IPS-11a (cell line): ENCODE results near the gene CFAP99.
A peak's percentile ranks its signal among the peaks of the same experiment; 100 is the strongest.
"Not testable (repeated sequence)": the region's sequence is repeated elsewhere in the genome, so short reads cannot be mapped to it uniquely, and the experiment has no call there.

Source experiments
- H3K4me3 ChIP-seq: one replicate; pipeline ENCODE4 v1.5.1; 2013; ENCODE audit warnings: low read depth, low read length, control low read depth

CFAP99 gene

GRCh38 chr4:2418650-2419571 is at the start of gene CFAP99:
CFAP99 (plus strand) TSS chr4:2418955.
- peak within 1 kb of the TSS; percentile 48 for H3K4me3 ChIP-seq

DNA sequence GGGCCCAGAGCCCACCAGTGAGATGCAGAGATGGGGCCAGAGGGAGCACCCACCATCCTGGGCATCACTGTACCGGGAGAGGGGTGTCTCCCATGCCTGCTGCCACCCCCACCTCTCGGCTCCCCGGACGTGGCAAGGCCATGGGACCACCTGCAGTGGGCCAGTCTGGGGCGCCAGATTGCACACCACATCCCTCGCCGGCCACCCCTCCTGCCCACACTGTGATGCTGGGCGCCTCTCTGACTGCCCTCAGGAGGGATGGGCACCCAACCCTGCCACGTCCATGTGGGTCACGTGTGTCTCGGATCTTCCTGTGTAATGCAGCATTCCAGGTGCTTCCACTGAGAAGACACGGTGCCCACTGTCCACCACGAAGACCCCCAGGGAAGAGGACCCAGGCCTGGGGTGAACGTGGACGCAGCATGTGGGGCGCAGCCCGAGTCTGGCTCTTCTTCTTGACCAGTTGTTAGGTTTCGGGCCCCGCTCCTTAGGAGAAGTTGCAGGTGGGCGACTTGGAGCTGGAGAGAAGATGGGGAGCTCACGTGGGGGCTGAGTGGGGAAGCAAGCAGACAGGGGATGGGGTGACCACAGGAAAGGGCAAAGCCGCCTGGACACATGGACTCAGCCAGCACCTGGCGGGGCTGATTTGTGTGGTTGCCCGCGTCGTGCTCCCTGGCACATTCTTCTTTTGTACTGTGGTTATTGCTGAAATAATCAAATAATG is 48.0 kb upstream of the CFAP99 start:
- no peak overlapping the region for H3K4me3 ChIP-seq

GRCh38 chr4:2371765-2372487 is 46.8 kb upstream of the CFAP99 start:
- no peak overlapping the region for H3K4me3 ChIP-seq

- H3K4me3 ChIP-seq = no peak overlapping the region
These were observed 46.2 kb upstream of the CFAP99 start for GRCh38 chr4:2372488-2373030.

DNA sequence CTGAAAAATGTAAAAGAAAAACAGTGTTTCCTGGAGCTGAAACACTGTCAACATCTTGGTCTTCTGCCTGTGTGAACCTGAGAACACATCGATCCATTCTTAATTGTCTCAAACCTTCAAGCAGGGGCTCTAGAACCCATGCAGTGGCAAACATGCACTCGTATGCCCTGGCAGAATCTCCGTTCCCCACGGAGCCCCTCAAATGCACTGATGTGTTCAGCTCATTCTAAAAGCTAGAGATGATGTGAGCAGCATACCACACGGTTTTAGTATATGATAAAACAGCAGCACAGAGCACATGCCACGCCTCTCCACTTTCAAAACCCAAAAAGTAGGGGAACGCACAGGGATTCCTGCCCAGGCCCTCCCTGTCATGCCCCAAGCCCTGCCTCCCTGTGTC is 45.2 kb upstream of the CFAP99 start:
- no peak overlapping the region for H3K4me3 ChIP-seq

DNA sequence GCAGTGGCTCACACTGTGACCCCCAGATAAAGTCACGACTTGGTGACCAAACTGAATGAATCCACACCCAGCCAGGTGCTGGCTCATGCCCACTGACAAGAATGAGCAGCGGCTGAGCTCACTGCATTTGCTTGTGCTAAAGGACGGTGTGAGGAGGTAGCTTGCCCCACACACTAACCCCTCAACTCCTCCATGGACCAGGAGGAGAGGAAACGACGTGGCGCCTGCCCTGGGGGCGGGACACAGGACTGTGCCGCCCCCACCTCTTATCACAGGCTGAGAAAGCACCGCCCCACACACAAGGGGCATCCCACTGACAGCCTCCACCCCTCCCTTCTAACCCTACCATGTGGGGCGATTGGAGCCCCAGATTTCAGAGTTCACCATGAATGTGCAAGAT is 43.3 kb upstream of the CFAP99 start:
- no peak overlapping the region for H3K4me3 ChIP-seq

- H3K4me3 ChIP-seq = no peak overlapping the region
These were observed 41.5 kb upstream of the CFAP99 start for GRCh38 chr4:2377241-2377640.

GRCh38 chr4:2378401-2378800 is 40.4 kb upstream of the CFAP99 start:
- H3K4me3 ChIP-seq = no peak overlapping the region

- no peak overlapping the region for H3K4me3 ChIP-seq
These were observed 39.9 kb upstream of the CFAP99 start for GRCh38 chr4:2378898-2379297.

GRCh38 chr4:2380589-2380988 is 38.2 kb upstream of the CFAP99 start:
- not testable (repeated sequence) for H3K4me3 ChIP-seq

- H3K4me3 ChIP-seq = not testable (repeated sequence)
These were observed 36.0 kb upstream of the CFAP99 start for GRCh38 chr4:2382769-2383202.

- not testable (repeated sequence) for H3K4me3 ChIP-seq
These were observed 35.5 kb upstream of the CFAP99 start for GRCh38 chr4:2383220-2383631.

GRCh38 chr4:2383760-2384159 is 35.0 kb upstream of the CFAP99 start:
- H3K4me3 ChIP-seq = no peak overlapping the region

DNA sequence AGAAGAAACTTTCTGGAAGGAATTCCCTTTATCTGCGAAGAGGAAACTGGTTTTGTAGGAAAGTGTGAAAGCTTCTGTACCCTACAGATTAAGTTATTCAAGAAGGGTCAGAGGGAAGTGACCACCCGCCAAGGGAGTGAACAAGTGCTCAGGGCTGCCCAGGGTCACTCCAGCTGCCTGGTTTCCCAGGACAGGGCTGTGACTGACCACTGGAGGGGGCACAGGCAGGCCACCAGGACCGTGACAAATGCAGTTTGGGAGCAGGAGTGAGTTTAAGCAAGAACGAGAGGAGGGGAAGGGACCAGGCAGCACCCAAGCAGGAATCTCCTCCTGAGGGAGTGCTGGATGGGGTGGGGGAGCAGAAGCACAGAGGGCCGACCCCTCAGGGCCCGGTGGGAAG is 34.5 kb upstream of the CFAP99 start:
- H3K4me3 ChIP-seq = no peak overlapping the region

DNA sequence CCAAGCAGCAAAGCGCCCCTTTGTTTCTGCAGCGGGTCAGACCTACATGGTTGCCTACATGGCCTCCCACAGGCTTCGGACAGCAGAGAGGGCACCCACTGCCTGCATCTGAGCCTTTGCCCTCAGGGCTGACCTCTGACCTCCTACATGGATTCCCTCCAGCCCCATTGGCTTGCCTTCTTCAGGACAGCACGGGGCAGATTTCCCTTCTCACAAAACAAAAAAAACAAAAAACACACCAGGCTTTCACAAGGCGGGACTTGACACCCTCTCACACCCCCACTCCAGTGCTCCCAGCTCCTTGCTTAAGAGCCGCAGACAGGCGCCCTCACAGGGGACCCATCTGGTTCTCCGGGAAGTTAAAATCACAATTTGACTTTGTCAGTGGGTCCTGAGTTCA is 33.2 kb upstream of the CFAP99 start:
- no peak overlapping the region for H3K4me3 ChIP-seq

DNA sequence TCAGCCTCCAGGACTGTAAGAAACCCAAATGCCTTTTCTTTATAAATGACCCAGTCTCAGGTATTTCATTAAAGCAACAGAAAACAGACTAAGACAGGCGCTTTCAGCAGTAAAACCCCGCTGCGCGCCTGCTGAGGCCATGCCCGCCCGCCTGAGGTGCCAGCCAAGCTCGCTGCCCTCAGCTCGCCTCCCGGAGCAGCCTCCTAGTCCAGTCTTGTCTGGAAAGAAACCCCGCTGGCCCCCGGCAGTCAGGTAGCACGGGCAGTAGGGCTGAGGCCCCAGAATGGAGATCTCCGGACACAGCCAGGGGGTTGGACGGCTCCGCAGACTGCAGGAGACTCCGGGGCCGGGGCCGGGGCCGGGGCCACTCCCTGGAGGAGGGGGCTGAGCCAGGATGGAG is 32.0 kb upstream of the CFAP99 start:
- no peak overlapping the region for H3K4me3 ChIP-seq

DNA sequence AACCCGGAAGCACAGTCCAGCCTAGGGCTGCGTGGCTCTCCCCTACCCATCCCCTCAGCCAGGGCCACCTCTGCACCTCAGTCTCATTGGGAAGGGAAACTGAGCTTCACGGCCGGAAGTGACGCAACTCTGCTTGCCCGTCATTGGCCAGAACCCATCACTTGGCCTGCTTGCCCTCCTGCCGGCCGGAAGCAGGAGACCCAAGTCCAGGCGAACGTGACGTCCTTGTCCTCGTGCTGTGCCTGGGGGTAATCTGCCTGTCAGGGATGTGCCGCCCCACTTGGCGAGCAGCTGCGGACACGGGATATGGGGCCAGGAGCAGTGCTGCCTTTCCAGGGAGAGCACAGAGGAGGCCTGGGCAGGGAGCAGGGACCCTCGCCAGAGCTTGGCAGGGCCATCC is 31.5 kb upstream of the CFAP99 start:
- no peak overlapping the region for H3K4me3 ChIP-seq

GRCh38 chr4:2387829-2388228 is 30.9 kb upstream of the CFAP99 start:
- no peak overlapping the region for H3K4me3 ChIP-seq

DNA sequence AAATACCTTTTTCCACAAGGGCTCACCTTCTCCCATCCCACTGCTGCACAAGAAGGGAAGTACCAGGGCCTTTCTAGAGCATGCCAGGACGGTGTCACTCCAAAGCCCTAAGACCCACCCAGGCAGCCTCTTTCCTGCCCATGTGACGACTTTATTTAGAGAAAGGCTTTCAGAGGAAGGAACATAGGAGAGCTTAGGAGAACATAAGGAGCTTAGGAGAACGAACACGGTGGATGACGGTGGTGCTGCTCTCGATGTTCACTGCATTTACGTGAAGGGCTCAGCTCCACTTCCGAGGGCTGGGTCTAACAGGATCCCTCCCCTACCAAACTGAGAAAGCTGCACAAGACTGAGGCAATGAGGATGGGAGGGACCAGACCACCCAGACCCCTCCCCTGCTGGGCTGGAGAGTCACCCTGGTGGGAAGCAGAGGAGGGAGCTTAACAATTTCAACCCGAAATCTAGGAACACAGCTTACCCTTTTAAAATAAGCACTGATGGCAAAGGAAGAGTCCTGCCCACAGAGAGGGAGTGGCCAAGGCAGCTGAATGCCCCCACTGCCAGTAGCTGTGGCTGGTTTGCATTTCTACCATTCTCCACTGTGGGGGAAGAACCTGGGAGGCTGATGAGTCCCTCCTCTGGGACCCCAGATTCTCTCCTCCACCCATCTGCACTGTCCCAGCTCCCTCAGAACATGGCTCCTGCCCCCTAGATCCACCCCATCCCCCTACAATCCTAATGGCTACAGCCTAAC is 30.1 kb upstream of the CFAP99 start:
- H3K4me3 ChIP-seq = no peak overlapping the region

DNA sequence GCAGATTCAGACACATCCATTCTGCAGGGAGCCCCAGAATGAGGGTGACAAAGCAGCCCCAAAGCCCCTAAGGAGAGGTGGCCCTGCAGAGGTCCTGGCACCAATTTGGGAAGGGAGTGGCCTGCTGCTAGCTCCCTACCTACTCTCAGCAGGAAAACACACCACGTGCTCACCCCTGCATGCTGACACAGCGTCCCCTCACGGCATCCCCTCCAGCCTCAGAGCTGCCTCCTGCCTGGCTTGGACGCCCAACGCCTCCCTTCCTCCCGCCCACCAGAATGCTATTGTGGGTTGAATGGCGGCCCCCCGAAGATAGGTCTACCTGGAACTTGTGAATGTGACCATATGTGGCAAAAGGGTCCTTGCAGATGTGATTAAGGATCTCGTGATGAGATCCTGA is 29.1 kb upstream of the CFAP99 start:
- no peak overlapping the region for H3K4me3 ChIP-seq
